ENCODE data around the gene VAV2.

The VAV2 gene

GRCh38 chr9:133888809-133889491, 103.2 kb downstream of the VAV2 start:
- no peak for DNase-seq

- DNase-seq: no peak
Observed at GRCh38 chr9:133888048-133888808, 103.9 kb downstream of the VAV2 start.

GRCh38 chr9:133887540-133888047, 104.5 kb downstream of the VAV2 start:
- no peak for DNase-seq

- DNase-seq: no peak
Observed at GRCh38 chr9:133886563-133887501, 105.3 kb downstream of the VAV2 start.

- no peak for DNase-seq
Observed at GRCh38 chr9:133884907-133885744, 107.0 kb downstream of the VAV2 start.

GRCh38 chr9:133882849-133883755, 109.0 kb downstream of the VAV2 start:
- no peak for DNase-seq

GRCh38 chr9:133881671-133882381, 110.3 kb downstream of the VAV2 start:
- no peak for DNase-seq

- DNase-seq: no peak
Observed at GRCh38 chr9:133880851-133881661, 111.1 kb downstream of the VAV2 start.

- no peak for DNase-seq
Observed at GRCh38 chr9:133880136-133880535, 112.0 kb downstream of the VAV2 start.

GRCh38 chr9:133879615-133880014, 112.5 kb downstream of the VAV2 start:
- no peak for DNase-seq

- no peak for DNase-seq
Observed at GRCh38 chr9:133878402-133878801, 113.7 kb downstream of the VAV2 start.

GRCh38 chr9:133877967-133878366, 114.2 kb downstream of the VAV2 start:
- no peak for DNase-seq

- DNase-seq: no peak
Observed at GRCh38 chr9:133877327-133877726, 114.8 kb downstream of the VAV2 start.

- DNase-seq: no peak
Observed at GRCh38 chr9:133876836-133877235, 115.3 kb downstream of the VAV2 start.

- DNase-seq: no peak
Observed at GRCh38 chr9:133876144-133876543, 116.0 kb downstream of the VAV2 start.

- DNase-seq: no peak
Observed at GRCh38 chr9:133875131-133875530, 117.0 kb downstream of the VAV2 start.

GRCh38 chr9:133874659-133875058, 117.5 kb downstream of the VAV2 start:
- no peak for DNase-seq

GRCh38 chr9:133874060-133874657, 118.0 kb downstream of the VAV2 start:
- DNase-seq: no peak

- DNase-seq: no peak
Observed at GRCh38 chr9:133873461-133873891, 118.6 kb downstream of the VAV2 start.
